MM.1S (cell line): ENCODE results near the gene LARGE1.

Experiments used
- DNase-seq: peaks from one replicate; pipeline ENCODE4 v3.0.0-alpha.2; 2015
- H2AFZ ChIP-seq: fragments of 300-600 bp; sonication (generic); 2 replicates; pipeline ENCODE4 v1.6.0; 2016; ENCODE audit warnings: antibody characterized with exemption, low read length
- H3F3A ChIP-seq: fragments of 300-600 bp; sonication (generic); 2 replicates; pipeline ENCODE4 v1.6.1; 2016; ENCODE audit warnings: mild to moderate bottlenecking, antibody characterized with exemption, low read length, moderate library complexity, mixed read lengths; ENCODE audit not compliant: insufficient read depth
- H3K27ac ChIP-seq: fragments of 300-600 bp; sonication (generic); 2 replicates; pipeline ENCODE4 v1.5.1; 2016; ENCODE audit warnings: mild to moderate bottlenecking, low read length
- H3K27me3 ChIP-seq: fragments of 300-600 bp; sonication (generic); replicated peaks from 2 replicates; pipeline ENCODE4 v1.6.0; 2016; ENCODE audit warnings: low read length; ENCODE audit not compliant: insufficient read depth
- H3K36me3 ChIP-seq: fragments of 300-600 bp; sonication (generic); replicated peaks from 2 replicates; pipeline ENCODE4 v1.6.1; 2016; ENCODE audit warnings: mild to moderate bottlenecking, low read length, mixed read lengths; ENCODE audit not compliant: insufficient read depth
- H3K4me1 ChIP-seq: fragments of 300-600 bp; sonication (generic); 2 replicates; pipeline ENCODE4 v1.6.1; 2016; ENCODE audit warnings: low read length, mixed read lengths
- H3K4me2 ChIP-seq: fragments of 300-600 bp; sonication (generic); 2 replicates; pipeline ENCODE4 v1.6.0; 2016; ENCODE audit warnings: low read depth, low read length
- H3K4me3 ChIP-seq: fragments of 300-600 bp; sonication (generic); 2 replicates; pipeline ENCODE4 v1.5.1; 2016; ENCODE audit warnings: low read length, mixed read lengths
- H3K79me2 ChIP-seq: fragments of 300-600 bp; sonication (generic); 2 replicates; pipeline ENCODE4 v1.6.1; 2016; ENCODE audit warnings: mixed run types, low read length, mixed read lengths
- H3K9ac ChIP-seq: fragments of 300-600 bp; sonication (generic); 2 replicates; pipeline ENCODE4 v1.6.1; 2016; ENCODE audit warnings: low read length, mixed read lengths
- H3K9me2 ChIP-seq: fragments of 300-600 bp; sonication (generic); replicated peaks from 2 replicates; pipeline ENCODE4 v1.6.1; 2016; ENCODE audit warnings: mild to moderate bottlenecking, low read length, mixed read lengths; ENCODE audit not compliant: insufficient read depth
- H3K9me3 ChIP-seq: fragments of 300-600 bp; sonication (generic); replicated peaks from 2 replicates; pipeline ENCODE4 v1.6.1; 2016; ENCODE audit warnings: mild to moderate bottlenecking, low read length, mixed read lengths; ENCODE audit not compliant: insufficient read depth
- H4K20me1 ChIP-seq: fragments of 300-600 bp; sonication (generic); 2 replicates; pipeline ENCODE4 v1.6.1; 2016; ENCODE audit warnings: mild to moderate bottlenecking, low read length, moderate library complexity, mixed read lengths; ENCODE audit not compliant: insufficient read depth
- CTCF ChIP-seq: fragments of 300-600 bp; sonication (generic); IDR thresholded peaks from 2 replicates; pipeline ENCODE4 v1.5.1; 2016; ENCODE audit warnings: antibody characterized with exemption, low read length, mixed read lengths
- EZH2 ChIP-seq: fragments of 300-600 bp; sonication (generic); optimal IDR thresholded peaks from 2 replicates; pipeline ENCODE3; 2017; ENCODE audit warnings: low read depth, mild to moderate bottlenecking, antibody characterized with exemption, low read length, mixed read lengths
- EZH2phosphoT487 ChIP-seq: fragments of 300-600 bp; sonication (generic); IDR thresholded peaks from 2 replicates; pipeline ENCODE4 v1.6.1; 2018; ENCODE audit warnings: antibody characterized with exemption, low read length

Gene LARGE1

GRCh38 chr22:33332538-33332937 is 587.7 kb downstream of the LARGE1 start:
- Histone ChIP-seq H2AFZ (no peak overlapping the region), H3K36me3 (no peaks in the 10 kb centered on the region), H3K4me3 (no peak overlapping the region), H3K27me3 (no peaks in the 10 kb centered on the region), H3K4me1 (no peaks in the 10 kb centered on the region), H3K9ac (no peak overlapping the region), H3K79me2 (no peaks in the 10 kb centered on the region), H3K4me2 (no peak overlapping the region), H3K27ac (no peak overlapping the region), H3K9me2 (no peaks in the 10 kb centered on the region), H3F3A (no peaks in the 10 kb centered on the region), H3K9me3 (no peaks in the 10 kb centered on the region), H4K20me1 (no peaks in the 10 kb centered on the region)
- TF ChIP-seq EZH2 (no peak), EZH2phosphoT487 (no peak), CTCF (no peak)
- no peak for DNase-seq

- no peak overlapping the region for H3K4me3 ChIP-seq
- DNase-seq: no peak
- no peak overlapping the region for H3K27ac ChIP-seq
- no peak overlapping the region for H3K4me2 ChIP-seq
- H2AFZ ChIP-seq: no peak overlapping the region
- no peaks in the 10 kb centered on the region for H3K79me2 ChIP-seq
- H4K20me1 ChIP-seq: no peaks in the 10 kb centered on the region
- no peaks in the 10 kb centered on the region for H3K9me3 ChIP-seq
- H3K27me3 ChIP-seq: no peaks in the 10 kb centered on the region
- no peaks in the 10 kb centered on the region for H3K4me1 ChIP-seq
- no peaks in the 10 kb centered on the region for H3K9me2 ChIP-seq
- H3F3A ChIP-seq: no peaks in the 10 kb centered on the region
- H3K9ac ChIP-seq: no peak overlapping the region
- TF ChIP-seq EZH2 (no peak), CTCF (no peak), EZH2phosphoT487 (no peak)
- no peaks in the 10 kb centered on the region for H3K36me3 ChIP-seq
Measured at GRCh38 chr22:33331017-33331416, 589.3 kb downstream of the LARGE1 start.

- no peaks in the 10 kb centered on the region for H3F3A ChIP-seq
- H3K27me3 ChIP-seq: no peaks in the 10 kb centered on the region
- no peak overlapping the region for H3K9ac ChIP-seq
- H3K4me1 ChIP-seq: no peaks in the 10 kb centered on the region
- no peaks in the 10 kb centered on the region for H3K9me3 ChIP-seq
- no peaks in the 10 kb centered on the region for H4K20me1 ChIP-seq
- H3K4me2 ChIP-seq: no peak overlapping the region
- no peak overlapping the region for H3K27ac ChIP-seq
- no peaks in the 10 kb centered on the region for H3K36me3 ChIP-seq
- no peak overlapping the region for H2AFZ ChIP-seq
- DNase-seq: no peak
- H3K9me2 ChIP-seq: no peaks in the 10 kb centered on the region
- H3K79me2 ChIP-seq: no peaks in the 10 kb centered on the region
- no peak for TF ChIP-seq EZH2phosphoT487
- TF ChIP-seq CTCF: no peak
- no peak for TF ChIP-seq EZH2
- no peak overlapping the region for H3K4me3 ChIP-seq
Measured at GRCh38 chr22:33330534-33330933, 589.7 kb downstream of the LARGE1 start.
